ENCODE results near the gene TFIP11. TPM values are rescaled to one million over a fixed set of nuclear protein-coding genes. Genes with fewer than 3 reads are reported as not detected.

The TFIP11 gene
- total and polyA plus RNA-seq, 12 donors: 25.0 to 73.3 (median 37.2) TPM

DNA sequence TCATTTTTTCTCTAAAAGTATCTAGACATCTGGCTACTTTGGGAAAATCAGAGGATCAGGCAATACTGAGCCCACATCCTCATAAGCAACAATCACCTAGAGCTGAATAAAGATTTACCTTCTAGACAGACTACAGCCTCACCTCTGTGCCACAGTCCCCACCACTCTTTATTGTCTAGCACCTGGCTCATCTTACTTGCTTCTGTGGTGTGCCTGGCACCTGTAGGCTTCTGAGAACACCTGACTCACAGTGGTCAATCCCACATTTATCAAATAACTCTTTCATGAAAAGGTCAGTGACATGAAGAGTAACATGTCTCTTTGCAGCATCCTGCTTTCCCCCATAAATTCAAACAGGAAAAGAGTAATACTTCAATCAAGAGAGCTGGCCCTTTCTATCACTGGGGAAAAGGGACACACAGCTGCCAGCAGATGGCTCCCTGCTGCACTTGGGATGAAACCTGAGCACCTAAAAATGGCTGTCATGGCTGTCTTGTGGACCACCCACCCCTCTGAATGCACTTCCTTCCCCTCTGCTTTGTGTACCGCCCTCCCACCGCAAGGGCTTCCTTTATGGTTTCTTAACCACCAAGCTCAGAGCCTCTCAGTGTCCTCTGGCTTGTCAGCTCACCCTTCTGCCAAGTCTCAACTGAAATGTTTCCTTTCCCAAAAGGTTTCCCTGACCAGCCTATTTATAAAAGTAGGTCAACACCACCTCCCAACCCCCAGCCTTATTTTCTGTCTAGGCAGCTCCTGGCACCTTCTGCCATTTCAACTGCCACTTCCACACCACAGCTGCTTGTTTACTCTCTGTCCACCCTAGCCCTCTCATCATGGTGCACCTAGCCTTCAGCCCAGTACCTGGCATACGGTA, 9.3 kb downstream of the TFIP11 start:
- intact Hi-C loops (cut with DNase I): no loop called here

DNA sequence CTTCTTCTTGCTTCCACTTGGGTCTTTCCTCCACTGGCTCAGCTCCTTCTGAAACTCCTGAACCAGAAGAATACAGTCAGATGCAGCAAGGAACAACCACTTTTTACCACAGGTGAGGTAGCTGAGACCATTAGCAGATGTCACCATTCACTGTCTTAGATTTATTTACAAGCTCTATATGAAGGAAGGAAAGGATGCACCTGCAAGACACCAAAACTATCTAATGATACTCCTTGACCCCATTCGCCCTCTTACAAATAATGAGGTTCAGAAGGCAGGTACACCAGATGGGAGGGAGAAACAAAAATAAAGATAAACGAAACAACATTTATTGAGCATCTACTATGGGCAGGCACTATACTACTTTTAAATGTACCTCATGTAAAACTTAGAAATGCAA, 10.3 kb downstream of the TFIP11 start:
- H3K4me3 ChIP-seq: no peak overlapping the region
- no peak for DNase-seq
- 79 to 88% (median 87%) methylated on average over 2 of the region's 2 CpGs for WGBS, 4 donors
- intact Hi-C loops (cut with DNase I): no loop called here
- no peak overlapping the region for H3K27ac ChIP-seq
- no peak for TF ChIP-seq POLR2A (IDR thresholded peaks at IDR 0.05)
- TF ChIP-seq, protein P1, sequence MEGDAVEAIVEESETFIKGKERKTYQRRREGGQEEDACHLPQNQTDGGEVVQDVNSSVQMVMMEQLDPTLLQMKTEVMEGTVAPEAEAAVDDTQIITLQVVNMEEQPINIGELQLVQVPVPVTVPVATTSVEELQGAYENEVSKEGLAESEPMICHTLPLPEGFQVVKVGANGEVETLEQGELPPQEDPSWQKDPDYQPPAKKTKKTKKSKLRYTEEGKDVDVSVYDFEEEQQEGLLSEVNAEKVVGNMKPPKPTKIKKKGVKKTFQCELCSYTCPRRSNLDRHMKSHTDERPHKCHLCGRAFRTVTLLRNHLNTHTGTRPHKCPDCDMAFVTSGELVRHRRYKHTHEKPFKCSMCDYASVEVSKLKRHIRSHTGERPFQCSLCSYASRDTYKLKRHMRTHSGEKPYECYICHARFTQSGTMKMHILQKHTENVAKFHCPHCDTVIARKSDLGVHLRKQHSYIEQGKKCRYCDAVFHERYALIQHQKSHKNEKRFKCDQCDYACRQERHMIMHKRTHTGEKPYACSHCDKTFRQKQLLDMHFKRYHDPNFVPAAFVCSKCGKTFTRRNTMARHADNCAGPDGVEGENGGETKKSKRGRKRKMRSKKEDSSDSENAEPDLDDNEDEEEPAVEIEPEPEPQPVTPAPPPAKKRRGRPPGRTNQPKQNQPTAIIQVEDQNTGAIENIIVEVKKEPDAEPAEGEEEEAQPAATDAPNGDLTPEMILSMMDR (IDR thresholded peaks at IDR 0.05): no peak
- H3K36me3 ChIP-seq (replicated peaks in 1 of 2): peaks cover 0 to 99% of the 10 kb centered on the region in 2 donors
- H3K4me1 ChIP-seq (replicated peaks in 1 of 2): no peaks in the 10 kb centered on the region
- H3K9me3 ChIP-seq (replicated peaks in 1 of 3): no peaks in the 10 kb centered on the region
- no peaks in the 10 kb centered on the region for H3K27me3 ChIP-seq

More for the DNA sequence above, 9.3 kb downstream of the TFIP11 start:
- DNase-seq: peak; percentile 30 to 66 (median 43)
- no peaks in the 10 kb centered on the region for H3K9me3 ChIP-seq (replicated peaks in 1 of 3)
- WGBS, 4 donors: 24 to 40% (median 34%) methylated on average over 3 of the region's 3 CpGs
- H3K36me3 ChIP-seq (replicated peaks in 1 of 2): peaks cover 0 to 100% of the 10 kb centered on the region in 2 donors
- TF ChIP-seq POLR2A (IDR thresholded peaks at IDR 0.05): no peak
- TF ChIP-seq, protein P1 (IDR thresholded peaks at IDR 0.05): peak; percentile 15 to 57 (median 47)
- no peak overlapping the region for H3K4me3 ChIP-seq
- H3K27me3 ChIP-seq: no peaks in the 10 kb centered on the region
- no peak overlapping the region for H3K27ac ChIP-seq
- no peaks in the 10 kb centered on the region for H3K4me1 ChIP-seq (replicated peaks in 1 of 2)

DNA sequence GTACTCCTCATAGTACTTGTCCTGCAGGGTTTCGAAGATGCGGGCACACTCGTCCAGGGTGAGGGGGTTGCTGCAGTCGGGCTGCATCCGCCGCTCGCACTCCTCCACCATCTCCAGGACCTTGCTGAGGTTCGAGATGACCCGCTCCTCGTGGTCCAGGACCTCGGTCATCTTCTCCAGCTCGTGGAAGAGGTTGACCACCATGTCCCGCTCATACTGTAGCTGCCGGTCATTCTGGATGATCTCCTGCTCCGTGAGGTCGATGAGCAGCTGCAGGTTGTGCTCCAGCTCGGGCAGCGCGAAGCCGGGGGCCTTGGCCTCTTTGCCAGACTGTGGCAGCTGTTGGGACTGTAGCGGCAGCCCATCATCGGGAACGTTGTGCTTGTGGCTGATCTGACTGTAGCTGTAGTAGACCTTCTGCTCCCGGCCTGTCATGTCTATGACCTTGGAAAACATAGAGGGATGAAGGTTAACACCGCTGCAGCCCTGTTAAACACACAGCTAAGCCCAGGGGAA, 13.0 kb downstream of the TFIP11 start:
- Histone ChIP-seq H3K4me1 (replicated peaks in 1 of 2) (no peaks in the 10 kb centered on the region), H3K9me3 (replicated peaks in 1 of 3) (no peaks in the 10 kb centered on the region), H3K36me3 (replicated peaks in 1 of 2) (peaks cover 0 to 99% of the 10 kb centered on the region in 2 donors), H3K4me3 (no peak overlapping the region), H3K27me3 (no peaks in the 10 kb centered on the region), H3K27ac (no peak overlapping the region)
- no peak for DNase-seq
- WGBS, 4 donors: 74 to 84% (median 82%) methylated on average over 22 to 25 of the region's 25 CpGs
- intact Hi-C loops (cut with DNase I): no loop called here
- TF ChIP-seq, protein P1 (IDR thresholded peaks at IDR 0.05): no peak
- TF ChIP-seq POLR2A (IDR thresholded peaks at IDR 0.05): no peak

DNA sequence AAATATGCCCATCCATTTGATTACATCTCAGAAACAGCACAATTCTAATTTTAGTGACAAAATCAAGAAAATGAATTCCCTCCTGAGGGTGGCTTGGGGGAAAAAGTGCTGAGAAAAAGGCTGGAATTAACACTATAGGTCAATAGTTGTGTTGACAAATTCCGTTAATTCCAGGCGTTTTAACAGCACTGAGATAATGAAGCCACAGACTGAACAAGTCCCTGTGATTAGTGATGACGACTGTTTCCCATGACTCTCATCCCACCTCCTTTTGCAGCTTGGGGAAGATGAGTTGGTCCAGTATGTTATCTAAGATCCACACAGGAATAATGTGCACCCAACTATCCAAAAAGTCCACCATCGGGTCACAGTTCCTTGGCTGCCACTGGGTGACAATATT, 15.8 kb downstream of the TFIP11 start:
- no peaks in the 10 kb centered on the region for H3K27me3 ChIP-seq
- H3K4me3 ChIP-seq: no peak overlapping the region
- no peak overlapping the region for H3K27ac ChIP-seq
- DNase-seq: no peak
- H3K4me1 ChIP-seq (replicated peaks in 1 of 2): peaks cover 6 to 12% of the 10 kb centered on the region in 2 donors
- H3K9me3 ChIP-seq (replicated peaks in 1 of 3): no peaks in the 10 kb centered on the region
- intact Hi-C loops (cut with DNase I): no loop called here
- WGBS, 4 donors: 81 to 85% (median 83%) methylated on average over 4 of the region's 4 CpGs
- TF ChIP-seq, protein P1 (IDR thresholded peaks at IDR 0.05): no peak
- no peak for TF ChIP-seq POLR2A (IDR thresholded peaks at IDR 0.05)
- H3K36me3 ChIP-seq (replicated peaks in 1 of 2): peaks cover 0 to 99% of the 10 kb centered on the region in 2 donors

All from adrenal gland (tissue), 12 donors.